HUES64 (cell line): ENCODE measurements around the gene COL5A1.
"Not testable (repeated sequence)": the region's sequence is repeated elsewhere in the genome, so short reads cannot be mapped to it uniquely, and the experiment has no call there.

Experiments used
- H3K27ac ChIP-seq: 2 replicates; pipeline ENCODE4 v1.7.0; 2013; ENCODE audit warnings: low read depth, low read length, inconsistent platforms
- H3K27me3 ChIP-seq: 2 replicates; pipeline ENCODE4 v1.6.1; 2013; ENCODE audit warnings: mild to moderate bottlenecking, low read length; ENCODE audit not compliant: insufficient read depth
- H3K36me3 ChIP-seq: 2 replicates; pipeline ENCODE4 v1.6.1; 2013; ENCODE audit warnings: mild to moderate bottlenecking, low read length; ENCODE audit not compliant: insufficient read depth
- H3K4me1 ChIP-seq: 2 replicates; pipeline ENCODE4 v1.6.1; 2013; ENCODE audit warnings: mild to moderate bottlenecking, low read length, moderate library complexity; ENCODE audit not compliant: insufficient read depth
- H3K4me3 ChIP-seq: 2 replicates; pipeline ENCODE4 v1.5.1; 2013; ENCODE audit warnings: mild to moderate bottlenecking, low read length, moderate library complexity
- H3K9ac ChIP-seq: 2 replicates; pipeline ENCODE4 v1.6.1; 2013; ENCODE audit warnings: mild to moderate bottlenecking, low read depth, low read length
- H3K9me3 ChIP-seq: 2 replicates; pipeline ENCODE4 v1.6.1; 2013; ENCODE audit warnings: low read depth, low read length; ENCODE audit not compliant: insufficient read depth
- WGBS: fragments of 150-250, 120-280 bp; methylation state at CpG from one replicate; pipeline ENCODE4 v1.1.7; 2013; ENCODE audit warnings: missing lambda C conversion rate; 5-methylcytosine and 5-hydroxymethylcytosine counted together

COL5A1 gene

GRCh38 chr9:134709512-134710270 lies 68.1 kb downstream of the COL5A1 start:
- 93% methylated on average over 29 of the region's 29 CpGs for WGBS
- Histone ChIP-seq H3K27me3 (no peaks in the 10 kb centered on the region), H3K9ac (no peak overlapping the region), H3K4me3 (no peak overlapping the region), H3K36me3 (no peaks in the 10 kb centered on the region), H3K9me3 (0 out of 2 replicates have a peak, but pooled peaks cover 2% of the 10 kb centered on the region), H3K27ac (no peak overlapping the region), H3K4me1 (no peaks in the 10 kb centered on the region)

DNA sequence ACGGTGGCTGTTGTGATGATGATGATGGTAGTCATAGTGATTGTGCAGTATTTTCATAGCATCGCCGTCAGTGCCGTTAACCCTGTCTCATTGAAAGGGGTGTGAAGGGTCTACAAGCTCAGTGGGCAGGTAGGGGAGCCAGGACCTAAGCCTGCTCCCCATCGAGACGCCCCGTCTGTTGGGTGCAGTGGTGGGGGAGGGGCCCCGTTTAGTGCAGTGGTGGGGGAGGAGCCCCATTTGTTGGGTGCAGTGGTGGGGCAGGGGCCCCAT lies 68.6 kb downstream of the COL5A1 start:
- WGBS: 93% methylated on average over 8 of the region's 8 CpGs
- H3K27ac ChIP-seq: no peak overlapping the region
- H3K27me3 ChIP-seq: no peaks in the 10 kb centered on the region
- H3K4me1 ChIP-seq: no peaks in the 10 kb centered on the region
- H3K9me3 ChIP-seq: 0 out of 2 replicates have a peak, but pooled peaks cover 2% of the 10 kb centered on the region
- H3K9ac ChIP-seq: no peak overlapping the region
- H3K36me3 ChIP-seq: no peaks in the 10 kb centered on the region
- H3K4me3 ChIP-seq: no peak overlapping the region

GRCh38 chr9:134710901-134711300 lies 69.3 kb downstream of the COL5A1 start:
- Histone ChIP-seq H3K9me3 (0 out of 2 replicates have a peak, but pooled peaks cover 2% of the 10 kb centered on the region), H3K4me1 (no peaks in the 10 kb centered on the region), H3K27me3 (no peaks in the 10 kb centered on the region), H3K27ac (no peak overlapping the region), H3K9ac (no peak overlapping the region), H3K36me3 (no peaks in the 10 kb centered on the region), H3K4me3 (no peak overlapping the region)
- 92% methylated on average over 12 of the region's 12 CpGs for WGBS

DNA sequence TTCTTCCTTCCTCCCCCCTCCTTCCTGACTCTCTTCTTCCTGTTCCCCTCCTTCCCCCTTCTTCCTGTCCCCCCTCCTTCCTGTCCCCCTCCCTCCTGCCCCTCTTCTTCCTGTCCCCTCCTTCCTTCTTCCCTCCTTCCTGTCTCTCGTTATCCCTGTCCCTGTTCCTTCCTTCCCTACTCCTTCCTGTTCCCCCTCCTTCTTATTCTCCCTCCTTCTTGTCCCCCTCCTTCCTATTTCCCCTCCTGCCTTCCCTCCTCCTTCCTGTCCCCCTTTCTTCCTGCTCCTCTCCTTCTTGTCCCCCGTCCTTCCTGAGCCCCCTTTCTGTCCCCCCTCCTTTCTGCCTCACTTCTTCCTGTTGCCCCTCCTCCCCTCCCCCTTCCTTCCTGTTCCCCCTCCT lies 70.6 kb downstream of the COL5A1 start:
- Histone ChIP-seq H3K4me1 (no peaks in the 10 kb centered on the region), H3K36me3 (no peaks in the 10 kb centered on the region), H3K9me3 (0 out of 2 replicates have a peak, but pooled peaks cover 2% of the 10 kb centered on the region), H3K9ac (no peak overlapping the region), H3K27me3 (no peaks in the 10 kb centered on the region), H3K4me3 (no peak overlapping the region), H3K27ac (no peak overlapping the region)
- WGBS: 86% methylated on average over 1 of the region's 2 CpGs

- Histone ChIP-seq H3K9me3 (0 out of 2 replicates have a peak, but pooled peaks cover 2% of the 10 kb centered on the region), H3K9ac (no peak overlapping the region), H3K27ac (no peak overlapping the region), H3K36me3 (no peaks in the 10 kb centered on the region), H3K4me3 (no peak overlapping the region), H3K4me1 (no peaks in the 10 kb centered on the region), H3K27me3 (no peaks in the 10 kb centered on the region)
- 89% methylated on average over 10 of the region's 10 CpGs for WGBS
Measured at GRCh38 chr9:134712926-134713325, 71.3 kb downstream of the COL5A1 start.

GRCh38 chr9:134715536-134715935 lies 73.9 kb downstream of the COL5A1 start:
- H3K27ac ChIP-seq: not testable (repeated sequence)
- 77% methylated on average over 5 of the region's 5 CpGs for WGBS

GRCh38 chr9:134716067-134716466 lies 74.5 kb downstream of the COL5A1 start:
- Histone ChIP-seq H3K4me1 (no peaks in the 10 kb centered on the region), H3K36me3 (no peaks in the 10 kb centered on the region), H3K27me3 (no peaks in the 10 kb centered on the region), H3K27ac (no peak overlapping the region), H3K9me3 (0 out of 2 replicates have a peak, but pooled peaks cover 2% of the 10 kb centered on the region), H3K4me3 (no peak overlapping the region), H3K9ac (no peak overlapping the region)
- 90% methylated on average over 8 of the region's 8 CpGs for WGBS

More at GRCh38 chr9:134715536-134715935, 73.9 kb downstream of the COL5A1 start:
- H3K9me3 ChIP-seq, H3K36me3 ChIP-seq, H3K9ac ChIP-seq, H3K27me3 ChIP-seq, H3K4me1 ChIP-seq, H3K4me3 ChIP-seq: not testable (repeated sequence)

DNA sequence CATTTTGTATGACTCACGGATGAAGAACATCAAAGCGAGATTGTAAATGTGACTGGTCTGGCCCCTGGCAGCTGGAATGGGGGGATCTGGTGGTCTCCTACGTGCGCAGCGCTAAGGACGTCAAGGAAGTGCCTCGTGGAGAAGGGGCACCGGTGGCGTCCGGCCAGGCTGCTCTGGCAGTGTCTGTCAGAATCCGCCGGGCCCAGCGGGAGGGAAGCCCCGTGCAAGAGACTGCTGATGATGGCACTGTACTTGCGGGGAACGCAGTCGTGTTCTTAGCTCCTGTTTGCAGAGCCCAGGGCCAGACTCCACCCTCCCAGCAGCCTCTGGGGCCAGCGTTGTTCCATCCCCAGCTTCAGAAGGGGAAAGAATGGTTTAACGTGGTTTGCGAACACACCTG lies 75.5 kb downstream of the COL5A1 start:
- Histone ChIP-seq H3K9ac (no peak overlapping the region), H3K27me3 (no peaks in the 10 kb centered on the region), H3K4me3 (no peak overlapping the region), H3K36me3 (no peaks in the 10 kb centered on the region), H3K4me1 (no peaks in the 10 kb centered on the region), H3K27ac (no peak overlapping the region), H3K9me3 (0 out of 2 replicates have a peak, but pooled peaks cover 2% of the 10 kb centered on the region)
- WGBS: 94% methylated on average over 20 of the region's 20 CpGs

DNA sequence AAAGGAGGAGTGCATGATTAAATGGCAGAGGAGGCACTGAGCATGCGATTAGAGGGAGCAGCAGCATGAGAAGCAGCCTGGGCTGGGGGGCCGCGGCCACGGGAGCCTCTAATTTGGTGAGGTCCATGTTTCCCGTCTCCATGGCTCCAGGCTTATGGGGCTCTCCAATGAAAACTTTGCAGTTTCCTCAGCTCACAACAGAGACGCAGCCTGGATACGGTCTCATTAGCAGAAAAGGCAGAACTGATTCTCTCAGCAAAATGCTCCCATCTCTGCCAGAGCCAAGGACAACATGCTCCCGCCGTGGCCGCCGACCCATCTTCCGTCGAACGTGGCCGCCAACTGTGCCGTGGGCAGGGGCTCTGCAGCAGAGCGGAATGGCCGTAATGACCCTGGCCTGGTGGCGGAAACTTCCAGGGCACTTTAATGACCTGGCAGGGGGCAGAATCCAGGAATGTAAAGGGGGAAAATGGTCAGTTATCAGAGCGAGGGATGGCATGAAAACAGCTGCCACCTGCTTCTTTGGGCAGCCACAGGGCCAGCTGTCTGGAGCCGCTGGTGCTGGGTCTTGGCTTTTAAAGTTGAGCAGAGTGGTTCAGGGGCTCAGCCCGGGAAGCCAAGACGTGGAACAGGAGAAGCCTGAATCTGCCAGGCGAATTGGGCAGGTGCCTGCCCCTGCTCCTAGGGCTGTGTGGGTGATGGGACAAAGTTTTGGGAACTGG lies 76.5 kb downstream of the COL5A1 start:
- 94% methylated on average over 24 of the region's 24 CpGs for WGBS
- H3K4me3 ChIP-seq: no peak overlapping the region
- no peak overlapping the region for H3K27ac ChIP-seq
- 0 out of 2 replicates have a peak, but pooled peaks cover 2% of the 10 kb centered on the region for H3K9me3 ChIP-seq
- no peak overlapping the region for H3K9ac ChIP-seq
- H3K36me3 ChIP-seq: no peaks in the 10 kb centered on the region
- H3K27me3 ChIP-seq: no peaks in the 10 kb centered on the region
- no peaks in the 10 kb centered on the region for H3K4me1 ChIP-seq

GRCh38 chr9:134719331-134719730 lies 77.7 kb downstream of the COL5A1 start:
- Histone ChIP-seq H3K36me3 (no peaks in the 10 kb centered on the region), H3K4me1 (no peaks in the 10 kb centered on the region), H3K9me3 (no peaks in the 10 kb centered on the region), H3K27ac (no peak overlapping the region), H3K27me3 (no peaks in the 10 kb centered on the region), H3K9ac (no peak overlapping the region), H3K4me3 (no peak overlapping the region)
- 98% methylated on average over 11 of the region's 11 CpGs for WGBS

DNA sequence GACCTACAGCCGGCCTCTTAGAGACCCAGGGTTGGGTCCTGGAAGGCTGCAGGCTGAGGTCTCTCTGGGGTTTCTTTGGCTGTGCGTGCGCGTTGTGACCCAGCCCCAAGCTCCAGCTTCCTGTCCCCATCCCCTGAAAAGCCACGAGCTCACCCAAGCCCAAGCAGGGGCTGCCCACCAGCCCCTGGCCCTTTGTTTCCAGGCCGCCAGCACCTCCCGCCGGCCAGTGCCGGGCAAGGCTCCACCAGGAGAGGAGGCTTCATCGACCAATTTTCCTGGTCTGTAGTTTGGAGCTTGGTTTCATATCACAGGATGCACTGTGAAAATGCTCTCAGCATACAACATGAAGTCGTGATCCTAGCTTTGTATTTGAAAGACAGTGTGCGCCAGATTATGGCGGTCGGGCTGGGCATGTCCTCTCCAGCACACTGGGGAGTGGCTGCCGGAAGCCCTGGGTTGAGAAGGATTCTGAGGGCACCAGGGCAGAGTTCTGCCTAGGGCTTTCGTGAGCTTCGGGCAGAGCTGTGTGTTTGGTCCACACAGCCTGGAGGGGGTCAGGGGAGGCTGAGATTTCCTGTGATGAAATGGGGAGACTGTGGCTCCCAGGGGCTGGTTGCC lies 78.6 kb downstream of the COL5A1 start:
- Histone ChIP-seq H3K9me3 (no peaks in the 10 kb centered on the region), H3K27ac (no peak overlapping the region)
- 95% methylated on average over 17 of the region's 17 CpGs for WGBS

More for the DNA sequence above, 78.6 kb downstream of the COL5A1 start:
- H3K36me3 ChIP-seq: no peaks in the 10 kb centered on the region
- H3K9ac ChIP-seq: no peak overlapping the region
- H3K27me3 ChIP-seq: no peaks in the 10 kb centered on the region
- H3K4me3 ChIP-seq: no peak overlapping the region
- H3K4me1 ChIP-seq: no peaks in the 10 kb centered on the region
